ENCODE data around the gene FGF22.
"Not testable (repeated sequence)": the region's sequence is repeated elsewhere in the genome, so short reads cannot be mapped to it uniquely, and the experiment has no call there.

The FGF22 gene

DNA sequence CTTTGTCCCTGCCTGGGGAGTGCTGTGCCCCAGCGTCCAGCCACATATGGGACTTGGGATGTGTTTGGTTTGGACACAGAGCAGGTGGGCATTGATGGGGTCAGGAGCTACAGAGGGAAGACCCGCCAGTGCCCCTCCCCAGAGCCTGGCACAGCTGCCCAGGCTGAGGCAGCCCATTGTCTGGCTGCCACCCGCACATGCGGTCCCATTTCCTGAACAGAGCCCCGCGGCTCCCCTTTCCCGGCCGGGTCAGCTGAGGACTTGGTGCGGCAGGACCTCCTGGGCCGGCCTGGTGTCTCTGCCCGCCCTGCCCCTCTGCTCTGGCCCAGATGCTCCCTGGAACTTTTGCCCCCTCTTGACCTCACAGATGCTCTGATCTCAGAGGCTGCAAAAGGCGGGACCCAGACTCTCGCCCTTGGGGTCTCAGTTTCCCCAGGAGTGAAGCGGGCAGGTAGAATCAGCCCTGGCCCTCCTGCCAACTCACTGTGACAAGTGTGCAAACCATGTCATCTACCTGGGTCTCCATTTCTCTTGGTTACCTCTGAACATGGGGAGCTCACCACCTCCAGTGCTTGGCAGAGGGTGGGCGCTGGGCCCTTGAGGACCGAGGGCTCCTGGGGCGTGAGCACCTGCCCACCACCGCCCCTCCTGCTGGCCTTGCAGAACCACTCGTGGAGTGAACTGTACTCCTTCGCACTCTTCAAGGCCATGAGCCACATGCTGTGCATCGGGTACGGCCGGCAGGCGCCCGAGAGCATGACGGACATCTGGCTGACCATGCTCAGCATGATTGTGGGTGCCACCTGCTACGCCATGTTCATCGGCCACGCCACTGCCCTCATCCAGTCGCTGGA, 32.2 kb upstream of the FGF22 start:
- no peak for DNase-seq (ENCODE audit: low read depth in 2 of 3, low spot score in 1 of 3)

DNA sequence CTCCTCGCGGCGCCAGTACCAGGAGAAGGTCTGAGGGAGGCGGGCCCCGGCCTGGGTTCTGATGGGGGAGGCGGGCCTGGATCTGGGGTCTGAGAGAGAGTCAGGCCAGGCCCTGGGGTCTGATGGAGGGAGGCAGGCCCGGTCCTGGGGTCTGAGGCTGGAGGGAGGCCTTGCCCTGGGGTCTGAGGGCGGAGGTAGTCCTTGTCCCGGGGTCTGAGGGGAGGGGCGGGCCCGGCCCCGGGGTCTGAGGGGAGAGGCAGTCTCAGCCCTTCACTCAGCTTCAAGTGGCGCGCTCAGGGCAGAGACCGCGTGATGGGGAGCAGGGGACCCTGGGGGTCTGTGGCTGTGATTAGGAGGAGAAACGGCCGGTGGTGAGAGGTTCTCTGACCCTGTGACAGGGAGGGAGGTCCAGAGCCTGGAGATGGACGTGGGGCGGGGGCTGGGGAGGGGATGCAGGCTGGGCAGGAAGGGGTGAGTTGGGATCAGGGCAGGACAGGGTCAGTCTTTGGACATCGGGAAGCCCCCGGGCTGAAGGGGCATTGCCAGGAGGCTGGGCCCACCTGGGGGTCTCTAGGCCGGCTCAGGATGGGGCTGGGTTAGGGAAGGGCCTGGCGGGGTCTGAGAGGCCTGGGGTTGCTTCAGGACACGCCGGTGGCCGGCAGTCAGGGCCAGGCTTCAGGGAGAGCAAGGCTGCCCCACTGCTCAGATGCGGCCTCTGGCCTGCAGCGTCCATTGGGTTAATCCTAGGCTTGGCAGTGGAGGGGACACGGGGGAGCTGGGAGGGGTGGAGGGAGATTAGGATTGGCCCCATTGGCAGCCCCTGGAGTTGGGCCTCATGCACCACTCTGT, 31.3 kb upstream of the FGF22 start:
- DNase-seq (ENCODE audit: low read depth in 2 of 3, low spot score in 1 of 3), result no peak

DNA sequence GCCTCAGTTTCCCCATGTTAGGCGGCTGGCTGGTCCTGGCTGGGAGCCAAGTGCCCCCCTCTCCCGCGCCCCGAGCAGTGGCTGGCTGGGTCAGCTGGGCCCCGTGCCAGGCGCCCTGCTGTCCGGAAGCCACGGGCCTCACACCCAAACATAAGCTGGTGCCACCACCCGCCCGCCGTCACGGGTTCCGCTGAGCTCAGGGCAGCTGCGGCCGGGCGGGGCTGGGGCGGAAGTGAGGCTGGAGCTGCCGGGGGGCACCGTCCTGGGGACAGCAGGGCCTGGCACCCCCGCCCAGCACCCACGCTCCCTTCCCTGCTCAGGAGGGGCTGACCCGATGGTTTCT, 30.7 kb upstream of the FGF22 start:
- DNase-seq (ENCODE audit: low read depth in 2 of 3, low spot score in 1 of 3), result no peak

DNA sequence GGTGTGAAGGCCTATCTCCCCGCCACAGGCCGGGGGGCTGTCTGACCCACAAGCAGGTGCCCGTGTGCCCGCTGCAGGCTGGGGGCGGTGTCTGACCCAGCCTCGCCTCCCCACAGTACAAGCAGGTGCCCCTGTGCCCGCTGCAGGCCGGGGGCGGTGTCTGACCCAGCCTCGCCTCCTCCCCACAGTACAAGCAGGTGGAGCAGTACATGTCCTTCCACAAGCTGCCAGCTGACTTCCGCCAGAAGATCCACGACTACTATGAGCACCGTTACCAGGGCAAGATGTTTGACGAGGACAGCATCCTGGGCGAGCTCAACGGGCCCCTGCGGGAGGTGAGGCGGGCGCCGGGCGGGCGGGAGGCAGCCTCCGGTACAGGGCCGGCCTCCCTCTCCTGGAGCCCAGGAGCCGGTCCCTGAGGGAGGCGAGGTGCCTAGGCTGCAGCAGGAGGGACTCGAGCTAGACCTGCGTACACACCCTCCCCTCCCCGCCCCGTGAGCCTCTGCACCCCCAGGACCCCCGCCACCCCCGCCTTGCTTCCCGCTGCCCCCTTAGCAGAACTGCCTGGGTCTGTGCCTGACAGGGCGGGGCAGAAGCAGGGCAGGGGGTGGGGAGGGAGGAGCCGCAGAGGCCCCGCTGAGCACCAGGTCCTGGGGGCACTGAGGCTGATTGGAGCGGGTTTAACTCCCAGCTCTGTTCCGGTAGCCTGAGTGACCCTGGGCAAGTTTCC, 29.4 kb upstream of the FGF22 start:
- DNase-seq (ENCODE audit: low read depth in 2 of 3, low spot score in 1 of 3), result no peak

DNA sequence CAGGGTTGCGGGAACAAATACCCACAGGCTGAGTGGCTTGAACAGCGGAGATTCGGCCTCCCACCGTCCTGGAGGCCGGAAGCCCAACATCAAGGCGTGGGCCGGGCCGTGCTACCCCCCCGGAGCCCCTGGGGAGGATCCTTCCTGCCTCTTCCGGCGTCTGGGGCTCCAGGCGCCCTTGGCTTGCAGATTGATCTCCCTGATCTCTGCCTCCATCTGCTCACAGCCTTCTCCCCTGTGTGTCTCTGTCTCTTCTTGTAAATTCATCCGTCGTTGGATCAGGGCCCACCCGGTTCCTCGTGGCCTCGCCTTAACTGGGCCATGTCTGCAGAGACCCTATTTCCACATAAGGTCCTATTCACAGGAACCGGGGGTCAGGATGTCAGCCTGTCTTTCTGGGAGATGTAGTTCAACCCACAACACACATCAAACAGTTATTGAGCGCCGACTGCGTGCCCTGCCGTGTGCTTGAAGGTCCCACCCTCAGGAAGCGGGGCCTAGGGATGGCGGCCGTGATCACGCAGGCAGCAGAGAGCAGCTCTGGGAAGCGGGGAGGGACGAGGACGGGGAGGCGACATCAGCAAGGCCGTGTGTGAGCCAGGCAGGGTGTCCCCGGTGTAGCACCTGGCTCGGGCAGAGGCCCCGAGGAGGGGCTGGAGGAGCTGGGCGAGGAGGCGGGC, 28.7 kb upstream of the FGF22 start:
- peak in 1 of 3 donors; percentile 32 for DNase-seq (ENCODE audit: low read depth in 2 of 3, low spot score in 1 of 3)

DNA sequence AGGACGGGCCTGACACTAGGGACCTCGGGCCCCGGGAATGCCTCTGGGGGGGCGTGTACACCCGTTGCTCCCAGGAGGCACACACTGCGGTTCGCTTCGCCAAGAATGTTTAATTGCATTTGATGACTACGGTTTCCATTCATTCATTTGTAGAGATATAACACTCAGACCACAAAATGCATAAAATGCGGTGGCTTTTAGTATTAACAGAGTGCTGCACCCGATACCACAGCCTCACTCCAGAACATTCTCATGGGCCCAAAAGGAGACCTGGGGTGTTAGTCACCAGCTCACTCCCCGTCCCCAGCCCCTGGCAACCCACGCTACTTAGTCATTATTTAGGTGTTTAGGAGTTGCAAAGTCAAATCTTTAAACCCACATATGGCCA, 28.2 kb upstream of the FGF22 start:
- peak; percentile 70 to 78 (median 74) for DNase-seq (ENCODE audit: low read depth in 2 of 3, low spot score in 1 of 3)

DNA sequence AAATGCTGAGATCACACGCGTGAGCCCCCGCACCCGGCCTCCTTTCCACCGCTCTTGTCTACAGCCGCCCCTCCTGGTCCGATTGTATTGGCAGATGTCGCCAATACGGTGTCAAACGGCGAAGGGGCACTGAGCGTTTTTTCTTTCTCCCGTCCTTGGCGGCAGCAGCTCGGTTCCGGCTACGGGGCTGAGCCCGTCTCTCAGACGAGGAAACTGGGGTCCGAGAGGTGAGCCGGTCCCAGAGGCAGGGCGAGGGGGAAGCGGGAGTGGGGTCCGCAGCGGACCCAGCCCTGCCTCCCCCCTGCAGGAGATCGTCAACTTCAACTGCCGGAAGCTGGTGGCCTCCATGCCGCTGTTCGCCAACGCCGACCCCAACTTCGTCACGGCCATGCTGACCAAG, 26.7 kb upstream of the FGF22 start:
- no peak for DNase-seq (ENCODE audit: low read depth in 2 of 3, low spot score in 1 of 3)

DNA sequence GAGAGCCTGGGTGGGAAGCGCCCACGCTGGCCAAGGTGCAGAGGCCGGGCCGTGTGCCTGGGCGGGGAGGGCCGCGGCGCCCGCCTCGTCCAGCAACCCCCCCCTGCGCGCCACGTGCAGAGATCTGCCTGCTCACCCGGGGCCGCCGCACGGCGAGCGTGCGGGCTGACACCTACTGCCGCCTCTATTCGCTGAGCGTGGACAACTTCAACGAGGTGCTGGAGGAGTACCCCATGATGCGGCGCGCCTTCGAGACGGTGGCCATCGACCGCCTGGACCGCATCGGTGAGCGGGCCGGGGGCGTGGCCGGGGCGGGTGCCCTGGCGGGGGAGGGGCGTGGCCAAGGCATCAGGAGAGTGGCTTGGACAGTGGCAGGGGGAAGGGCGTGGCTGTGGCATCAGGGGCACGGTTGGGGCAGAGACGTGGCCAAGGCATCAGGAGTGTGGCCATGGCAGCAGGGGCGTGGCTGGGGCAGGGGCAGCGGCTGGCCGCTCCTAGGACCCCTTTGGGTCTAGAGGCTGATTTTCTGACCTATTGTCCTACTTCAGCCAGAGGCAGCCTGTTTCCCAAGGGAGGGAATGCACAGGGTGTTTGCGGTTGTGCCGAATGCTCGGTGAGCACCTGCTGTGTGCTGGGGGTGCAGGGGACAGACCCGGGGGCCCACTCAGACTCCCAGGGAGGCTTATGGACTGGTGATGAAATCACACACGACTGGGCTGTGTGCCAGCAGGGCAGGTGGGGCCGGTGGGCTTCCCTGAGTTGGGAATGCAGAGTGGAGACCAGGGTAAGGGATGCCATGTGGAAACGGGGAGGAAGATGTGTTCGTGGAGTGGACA, 25.7 kb upstream of the FGF22 start:
- DNase-seq (ENCODE audit: low read depth in 2 of 3, low spot score in 1 of 3), result no peak

DNA sequence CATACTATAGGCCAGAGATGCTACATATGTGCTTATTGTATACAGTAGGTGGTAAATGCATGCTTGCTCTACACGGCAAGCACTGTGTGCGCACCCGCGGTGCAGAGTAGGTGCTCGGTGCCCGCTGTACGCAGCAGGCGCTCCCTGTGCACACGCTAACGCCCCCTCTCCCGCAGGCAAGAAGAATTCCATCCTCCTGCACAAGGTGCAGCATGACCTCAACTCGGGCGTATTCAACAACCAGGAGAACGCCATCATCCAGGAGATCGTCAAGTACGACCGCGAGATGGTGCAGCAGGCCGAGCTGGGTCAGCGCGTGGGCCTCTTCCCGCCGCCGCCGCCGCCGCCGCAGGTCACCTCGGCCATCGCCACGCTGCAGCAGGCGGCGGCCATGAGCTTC, 24.1 kb upstream of the FGF22 start:
- DNase-seq (ENCODE audit: low read depth in 2 of 3, low spot score in 1 of 3), result no peak

DNA sequence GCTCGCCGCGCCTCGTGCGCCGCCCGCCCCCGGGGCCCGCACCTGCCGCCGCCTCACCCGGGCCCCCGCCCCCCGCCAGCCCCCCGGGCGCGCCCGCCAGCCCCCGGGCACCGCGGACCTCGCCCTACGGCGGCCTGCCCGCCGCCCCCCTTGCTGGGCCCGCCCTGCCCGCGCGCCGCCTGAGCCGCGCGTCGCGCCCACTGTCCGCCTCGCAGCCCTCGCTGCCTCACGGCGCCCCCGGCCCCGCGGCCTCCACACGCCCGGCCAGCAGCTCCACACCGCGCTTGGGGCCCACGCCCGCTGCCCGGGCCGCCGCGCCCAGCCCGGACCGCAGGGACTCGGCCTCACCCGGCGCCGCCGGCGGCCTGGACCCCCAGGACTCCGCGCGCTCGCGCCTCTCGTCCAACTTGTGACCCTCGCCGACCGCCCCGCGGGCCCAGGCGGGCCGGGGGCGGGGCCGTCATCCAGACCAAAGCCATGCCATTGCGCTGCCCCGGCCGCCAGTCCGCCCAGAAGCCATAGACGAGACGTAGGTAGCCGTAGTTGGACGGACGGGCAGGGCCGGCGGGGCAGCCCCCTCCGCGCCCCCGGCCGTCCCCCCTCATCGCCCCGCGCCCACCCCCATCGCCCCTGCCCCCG, 23.5 kb upstream of the FGF22 start:
- no peak for DNase-seq (ENCODE audit: low read depth in 2 of 3, low spot score in 1 of 3)

DNA sequence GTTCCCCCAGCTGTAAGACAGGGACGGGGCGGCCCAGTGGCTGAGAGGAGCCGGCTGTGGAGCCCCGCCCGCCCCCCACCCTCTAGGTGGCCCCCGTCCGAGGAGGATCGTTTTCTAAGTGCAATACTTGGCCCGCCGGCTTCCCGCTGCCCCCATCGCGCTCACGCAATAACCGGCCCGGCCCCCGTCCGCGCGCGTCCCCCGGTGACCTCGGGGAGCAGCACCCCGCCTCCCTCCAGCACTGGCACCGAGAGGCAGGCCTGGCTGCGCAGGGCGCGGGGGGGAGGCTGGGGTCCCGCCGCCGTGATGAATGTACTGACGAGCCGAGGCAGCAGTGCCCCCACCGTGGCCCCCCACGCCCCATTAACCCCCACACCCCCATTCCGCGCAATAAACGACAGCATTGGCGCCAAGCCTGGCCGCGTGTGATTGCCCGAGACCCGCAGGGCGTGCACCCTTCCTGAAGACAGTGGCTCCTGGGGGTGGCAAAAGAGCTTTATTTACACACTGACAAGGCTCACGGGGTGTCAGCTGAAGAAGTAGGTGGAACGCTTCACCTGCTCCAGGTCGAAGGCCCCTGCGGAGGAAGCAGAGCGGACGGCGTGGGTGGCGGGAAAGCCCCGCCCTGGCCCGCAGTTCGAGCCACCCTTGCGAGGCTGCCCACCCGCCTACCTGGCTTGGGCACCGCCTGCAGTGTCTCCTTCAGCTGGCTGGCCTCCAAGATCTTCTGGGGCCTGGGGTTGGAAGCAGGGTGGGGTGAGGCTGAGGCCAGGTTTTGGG, 22.7 kb upstream of the FGF22 start:
- DNase-seq (ENCODE audit: low read depth in 2 of 3, low spot score in 1 of 3), result no peak

DNA sequence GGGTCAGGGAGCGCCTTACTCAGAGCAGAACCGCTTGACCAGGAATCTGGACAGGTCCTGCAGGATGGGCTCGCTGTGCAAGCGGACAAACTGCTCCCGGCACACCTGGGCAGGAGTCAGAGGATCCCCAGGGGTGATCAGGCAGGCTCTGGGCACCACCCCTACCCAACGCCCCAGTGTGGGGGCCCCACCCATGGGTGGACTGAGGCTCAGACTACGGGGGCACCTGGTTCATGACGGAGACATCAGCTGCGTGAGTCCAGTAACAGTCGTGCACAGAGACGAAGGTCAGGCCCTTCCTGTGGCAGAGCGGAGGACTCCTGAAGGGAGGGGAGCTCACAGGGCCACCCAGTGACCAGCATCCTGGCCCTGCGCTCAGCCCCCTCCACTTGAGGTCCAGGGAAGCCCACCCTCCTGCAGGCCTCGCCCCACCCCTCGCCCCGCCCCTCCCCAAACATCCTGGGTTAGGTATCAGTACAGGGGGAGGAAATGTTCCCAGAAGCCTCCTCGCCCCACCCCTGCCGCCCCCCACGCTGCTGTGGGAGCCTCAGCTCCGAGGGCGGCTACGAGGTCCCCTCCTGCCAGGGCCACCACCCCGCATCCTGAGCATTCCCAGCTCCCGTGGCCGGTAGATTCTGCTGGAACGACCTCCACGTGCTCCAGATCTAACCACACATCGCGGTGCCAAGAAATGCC, 22.0 kb upstream of the FGF22 start:
- DNase-seq (ENCODE audit: low read depth in 2 of 3, low spot score in 1 of 3), result no peak

DNA sequence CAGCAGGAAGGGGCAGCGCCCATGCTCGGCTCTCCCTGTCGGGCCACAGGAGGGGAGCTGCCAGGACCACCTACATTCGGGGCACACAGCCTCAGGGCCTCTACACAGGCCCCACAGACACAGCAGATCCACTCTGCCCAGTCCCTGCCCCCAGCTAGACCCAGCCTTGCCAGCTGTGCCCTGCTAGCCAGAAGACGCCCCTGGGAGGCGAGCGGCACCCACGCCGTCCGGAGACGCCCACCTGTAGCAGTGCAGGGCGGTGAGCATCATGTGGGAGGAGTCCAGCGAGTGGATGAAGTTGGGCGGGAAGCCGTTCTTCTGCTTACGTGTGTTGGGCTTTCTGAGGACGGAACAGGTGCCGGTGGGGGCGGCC, 21.4 kb upstream of the FGF22 start:
- DNase-seq (ENCODE audit: low read depth in 2 of 3, low spot score in 1 of 3), result no peak

DNA sequence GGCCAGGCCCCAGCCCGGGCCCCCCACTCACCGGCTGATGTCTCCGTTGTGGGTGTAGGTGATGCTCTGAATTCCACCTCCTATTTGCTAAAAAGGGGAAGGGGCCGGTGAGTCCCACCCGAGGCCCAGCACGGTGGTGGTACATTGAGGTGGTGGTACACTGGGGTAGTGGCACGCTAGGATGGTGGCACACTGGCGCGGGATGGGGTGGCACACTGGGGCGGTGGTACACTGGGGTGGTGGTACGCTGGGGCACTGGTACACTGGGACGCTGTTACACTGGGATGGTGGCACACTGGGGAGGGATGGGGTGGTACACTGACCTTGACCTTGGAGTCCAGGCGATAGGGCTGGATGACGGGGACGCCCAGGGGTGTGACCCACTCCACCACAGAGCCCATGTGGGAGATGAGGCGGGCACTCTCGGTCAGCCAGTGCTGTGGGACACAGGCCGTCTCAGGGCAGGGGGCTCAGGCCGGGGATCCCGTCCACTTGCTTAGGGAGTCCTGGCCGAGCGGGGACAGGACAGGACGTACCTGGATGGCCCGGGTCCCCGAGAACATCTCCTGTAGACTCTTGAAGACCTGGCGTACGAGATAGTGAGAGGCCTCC, 20.9 kb upstream of the FGF22 start:
- DNase-seq (ENCODE audit: low read depth in 2 of 3, low spot score in 1 of 3), result no peak

DNA sequence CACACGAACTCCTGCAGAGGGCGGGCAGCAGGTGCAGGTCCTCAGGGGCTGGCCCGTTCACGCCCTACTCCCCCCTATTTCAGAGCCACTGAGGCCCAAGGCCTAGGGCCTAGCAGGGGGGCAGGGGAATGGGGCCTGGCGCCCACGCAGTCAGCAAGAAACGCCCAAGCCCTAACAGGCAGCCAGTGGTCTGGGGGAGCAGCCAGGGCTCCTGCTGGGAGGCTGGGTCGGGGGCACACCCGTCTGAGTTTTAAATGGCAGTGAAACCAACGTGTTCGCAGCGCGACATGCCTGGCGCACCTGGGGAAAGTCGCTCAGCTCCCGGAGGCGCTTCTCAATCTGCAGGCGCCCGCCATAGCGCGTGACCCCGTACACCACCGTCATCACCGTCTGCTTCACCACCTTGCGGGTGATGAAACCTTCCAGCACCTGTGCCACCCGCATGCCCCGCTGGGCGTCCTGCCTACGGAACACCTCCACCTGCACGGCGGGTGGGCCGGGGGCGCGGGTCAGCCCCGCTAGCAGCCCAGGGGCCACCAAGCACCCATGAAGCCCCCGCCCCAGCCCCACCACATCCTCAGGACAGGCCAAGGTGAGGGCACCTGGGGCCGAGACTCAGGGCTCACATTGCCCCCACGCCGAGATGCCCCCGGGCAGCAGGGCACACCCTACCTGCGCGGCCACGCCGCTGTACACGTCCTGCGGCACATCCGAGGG, 20.2 kb upstream of the FGF22 start:
- no peak for DNase-seq (ENCODE audit: low read depth in 2 of 3, low spot score in 1 of 3)

DNA sequence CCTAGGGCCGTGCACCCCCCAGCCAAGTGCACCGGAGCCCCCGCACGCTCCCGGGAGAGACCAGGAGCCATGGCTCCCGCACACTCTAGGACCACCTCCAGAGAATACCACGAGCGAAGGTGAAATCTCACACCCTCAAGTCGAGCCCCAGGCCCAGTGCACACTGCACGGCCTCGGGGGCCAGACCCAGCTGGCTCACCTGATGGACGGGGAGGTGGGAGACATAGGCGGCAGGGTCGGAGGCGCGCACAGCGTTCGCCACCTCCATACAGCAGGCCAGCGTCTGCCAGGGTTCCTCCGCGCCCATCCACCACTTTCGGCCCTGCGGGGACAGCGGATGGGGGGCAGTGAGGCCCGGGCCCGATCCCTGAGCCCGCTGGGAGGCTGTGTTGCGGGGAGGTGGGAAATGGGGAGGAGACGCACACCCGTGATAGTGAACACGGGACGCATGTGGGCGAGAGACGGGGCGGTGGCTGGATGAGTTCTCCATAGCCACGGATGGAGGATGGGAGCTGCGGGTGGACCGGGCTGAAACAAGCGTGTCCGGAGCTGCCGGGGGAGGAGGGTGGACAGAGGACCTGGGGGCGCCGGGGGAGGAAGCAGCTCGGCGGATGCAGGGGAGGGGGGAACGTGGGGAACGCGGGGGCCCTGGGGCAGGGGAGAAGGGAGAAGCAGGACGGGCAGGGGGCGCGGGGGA, 19.4 kb upstream of the FGF22 start:
- no peak for DNase-seq (ENCODE audit: low read depth in 2 of 3, low spot score in 1 of 3)

DNA sequence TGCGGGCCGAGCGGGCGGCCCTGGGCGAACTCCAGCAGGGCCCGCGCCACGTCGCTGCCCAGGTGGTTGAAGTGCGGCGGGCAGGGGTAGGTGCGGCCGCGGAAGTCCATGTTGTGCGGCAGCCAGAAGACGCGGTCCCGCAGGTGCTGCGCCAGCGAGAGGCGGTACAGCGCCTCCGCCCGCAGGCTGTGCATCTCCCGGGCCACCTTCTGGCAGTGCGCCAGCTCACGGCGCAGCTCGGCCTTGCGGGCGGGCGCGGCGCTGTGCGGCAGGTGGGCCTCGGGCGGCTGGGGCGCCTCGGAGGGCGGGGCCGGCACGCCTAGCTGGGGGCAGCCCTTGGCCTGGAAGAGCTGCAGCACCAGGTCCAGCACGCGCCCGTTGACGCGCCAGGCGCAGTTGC, 18.5 kb upstream of the FGF22 start:
- DNase-seq (ENCODE audit: low read depth in 2 of 3, low spot score in 1 of 3), result not testable (repeated sequence)

All from stimulated activated CD4-positive, alpha-beta T cell treated with anti-CD3 and anti-CD28 coated beads, Interleukin-12 subunit alpha, Interleukin-12 subunit beta, amount 100 ng/mL, for 48 hours (primary cell).